Stomach (tissue), 4 donors: ENCODE results near the gene ECE1.

Experiments
- CTCF ChIP-seq, 7 experiments: fragments of 450-650 bp in 4 of 7; fragments of 200-600 bp in 3 of 7; sonication (generic) in 3 of 7; IDR thresholded peaks; one replicate each; pipeline ENCODE4 v1.5.1; 2016 to 2019; ENCODE audit warnings: antibody characterized with exemption in 7 of 7, control low read depth in 2 of 7, mild to moderate bottlenecking in 1 of 7
- EP300 ChIP-seq: sonication (generic); formaldehyde crosslinking; IDR thresholded peaks from one replicate; pipeline ENCODE4 v1.6.1; 2017; ENCODE audit warnings: antibody characterized with exemption
- POLR2A ChIP-seq, 4 donors: fragments of 450-650 bp; IDR thresholded peaks; one replicate each; pipeline ENCODE4 v1.6.1; 2016; ENCODE audit warnings: antibody characterized with exemption in 4 of 4, control low read depth in 2 of 4, mild to moderate bottlenecking in 1 of 4, moderate library complexity in 1 of 4
- POLR2AphosphoS5 ChIP-seq, 3 donors: sonication (generic); formaldehyde crosslinking; IDR thresholded peaks; one replicate each; pipeline ENCODE4 v1.6.1; 2016; ENCODE audit warnings: antibody characterized with exemption in 3 of 3

GRCh38 chr1:21302747-21303715 lies 12.8 kb upstream of the ECE1 start:
- TF ChIP-seq EP300 (no peak), CTCF (IDR thresholded peaks at IDR 0.05) (peak in 2 of 7 experiments; percentile 14 to 19), POLR2AphosphoS5 (IDR thresholded peaks at IDR 0.05) (no peak), POLR2A (IDR thresholded peaks at IDR 0.05) (no peak)
